ENCODE data around the gene FOSL2. TPM values are rescaled to one million over a fixed set of nuclear protein-coding genes. Genes with fewer than 3 reads are reported as not detected.

FOSL2 gene
- total and polyA plus RNA-seq, 2 experiments from 2014 or later, result 0.60 to 4.3 TPM

GRCh38 chr2:28422908-28423741, 30.5 kb downstream of the FOSL2 start:
- Mint-ChIP-seq H3K4me3 (no peak overlapping the region), H3K9me3 (no peaks in the 10 kb centered on the region), H3K27me3 (ENCODE audit: insufficient read depth, low read depth, poor library complexity) (peaks cover 5% of the 10 kb centered on the region), H3K36me3 (ENCODE audit: low read depth) (no peaks in the 10 kb centered on the region), H3K27ac (no peak overlapping the region), H3K4me1 (peaks cover 3% of the 10 kb centered on the region; the same call in 1 of the 3 replicates)
- H3K79me2 ChIP-seq (replicated peaks; ENCODE audit: insufficient read depth), result no peaks in the 10 kb centered on the region
- H3K27ac ChIP-seq (ENCODE audit: low read depth), result no peak overlapping the region
- no peak overlapping the region for H2AFZ ChIP-seq
- no peaks in the 10 kb centered on the region for H3K9me2 ChIP-seq (ENCODE audit: insufficient read depth)
- H3K27me3 ChIP-seq (ENCODE audit: insufficient read depth), result no peaks in the 10 kb centered on the region
- no peak overlapping the region for H3K4me2 ChIP-seq
- ATAC-seq (no peak), DNase-seq (ENCODE audit: low spot score) (no peak)
- no peaks in the 10 kb centered on the region for H4K20me1 ChIP-seq (replicated peaks; ENCODE audit: insufficient read depth)
- H3K4me1 ChIP-seq (ENCODE audit: insufficient read depth), result no peaks in the 10 kb centered on the region
- no peaks in the 10 kb centered on the region for H3F3A ChIP-seq (replicated peaks; ENCODE audit: low read depth)
- TF ChIP-seq POLR2AphosphoS5 (IDR thresholded peaks at IDR 0.05; ENCODE audit: low read depth) (no peak), ZNF114 (CRISPR knock-in tag; IDR thresholded peaks at IDR 0.05) (no peak), ETS1 (IDR thresholded peaks at IDR 0.05) (no peak), JUNB (IDR thresholded peaks at IDR 0.05; ENCODE audit: unreplicated experiment) (no peak), STAT1 (IDR thresholded peaks at IDR 0.05; ENCODE audit: unreplicated experiment) (no peak), ZNF462 (CRISPR knock-in tag; IDR thresholded peaks at IDR 0.05) (no peak), REST (IDR thresholded peaks at IDR 0.05; ENCODE audit: unreplicated experiment) (no peak), EZH2 (IDR thresholded peaks at IDR 0.05; ENCODE audit: low read depth, unreplicated experiment) (no peak), CREB1 (CRISPR knock-in tag; IDR thresholded peaks at IDR 0.05; ENCODE audit: low read depth) (no peak), CTCF (conservative IDR thresholded peaks at IDR 0.05; ENCODE audit: low read depth in 2 of 2) (no peak)
- no peak overlapping the region for H3K4me3 ChIP-seq
- no peaks in the 10 kb centered on the region for H3K36me3 ChIP-seq (ENCODE audit: insufficient read depth)
